Kidney (tissue), 14 donors: ENCODE measurements around the gene GUK1. TPM values are rescaled to one million over a fixed set of nuclear protein-coding genes. Genes with fewer than 3 reads are reported as not detected.

Source experiments
- DNase-seq, 5 donors: peaks; one replicate each; pipeline ENCODE4 v3.0.0-alpha.2; 2013 to 2020
- FAIRE-seq: peaks from 2 replicates; lab custom pipeline; 2012; peaks lifted over from hg19 to GRCh38; lab: Jason Lieb, UNC
- H3K27ac ChIP-seq, 2 donors: one replicate each; pipeline ENCODE4 v1.7.0; 2013; ENCODE audit warnings: low read depth in 2 of 2, low read length in 2 of 2, inconsistent platforms in 1 of 2
- H3K27me3 ChIP-seq: one replicate; pipeline ENCODE4 v1.7.1; 2013; ENCODE audit warnings: low read length, inconsistent platforms; ENCODE audit not compliant: control insufficient read depth, insufficient read depth
- H3K36me3 ChIP-seq, 3 donors: one replicate each; pipeline versions ENCODE4 v1.7.0 to v1.7.1; 2013; ENCODE audit warnings: low read length in 3 of 3, control low read depth in 1 of 3, inconsistent platforms in 1 of 3; ENCODE audit not compliant: insufficient read depth in 3 of 3, control insufficient read depth in 2 of 3
- H3K4me1 ChIP-seq, 3 donors: one replicate each; pipeline versions ENCODE4 v1.7.0 to v1.7.1; 2013; ENCODE audit warnings: low read length in 3 of 3, inconsistent platforms in 1 of 3, low read depth in 1 of 3; ENCODE audit not compliant: control insufficient read depth in 2 of 3, insufficient read depth in 2 of 3
- H3K4me3 ChIP-seq, 3 donors: one replicate each; pipeline versions ENCODE4 v1.7.0 to v1.8.1; 2013; ENCODE audit warnings: low read length in 3 of 3, control low read depth in 1 of 3, inconsistent platforms in 1 of 3
- H3K9ac ChIP-seq, 3 donors: one replicate each; pipeline versions ENCODE4 v1.7.0 to v1.7.1; 2013; ENCODE audit warnings: low read length in 3 of 3, control low read depth in 1 of 3, inconsistent platforms in 1 of 3
- H3K9me3 ChIP-seq, 3 donors: one replicate each; pipeline versions ENCODE4 v1.7.0 to v1.7.1; 2013; ENCODE audit warnings: low read length in 3 of 3, control low read depth in 1 of 3, inconsistent platforms in 1 of 3; ENCODE audit not compliant: control insufficient read depth in 2 of 3, insufficient read depth in 1 of 3
- CTCF ChIP-seq: IDR thresholded peaks from 3 replicates; pipeline ENCODE4 v1.5.1; 2012; ENCODE audit warnings: mild to moderate bottlenecking, moderate library complexity, borderline replicate concordance; ENCODE audit not compliant: insufficient read depth; ENCODE audit errors: extremely low read depth
- intact Hi-C: fragments of 100-400 bp; cut with DNase I; formaldehyde crosslinking; loops from one replicate; pipeline ENCODE4 v1.11.1; 2022
- polyA plus RNA-seq: library from polyadenylated mRNA; stranded (reverse); fragments of 350-450 nt; fragmentation: Illumina TruSeq; extraction: RNeasy Lipid Tissue Mini Kit (QIAGEN cat#74804); gene quantifications from one replicate; pipeline ENCODE4 v1.2.3, GENCODE V29; 2014; ENCODE audit warnings: low read depth, low replicate concordance; ENCODE audit not compliant: insufficient read depth
- total RNA-seq: library from RNA; stranded (reverse); fragmentation: NEBNext Ultra II Directional; extraction: Animal tissue kit (Norgen Biotek cat#: 25700); gene quantifications from one replicate; pipeline ENCODE4 v1.2.1, GENCODE V29; 2021
- donor health status: control.
- donor health status: control.
- donor health status: control.
- donor health status: control.
- donor health status: control.
- donor health status: DM: yes; HTN: yes; CAD: no.
- donor health status: Normal renal cell carcinoma (clear cell type).

GUK1 gene
- total and polyA plus RNA-seq, 2 donors from 2014 or later = 221 to 410 TPM

- Histone ChIP-seq H3K9ac (no peak overlapping the region), H3K4me3 (no peak overlapping the region), H3K36me3 (no peaks in the 10 kb centered on the region), H3K27ac (no peak overlapping the region), H3K9me3 (no peaks in the 10 kb centered on the region), H3K27me3 (peaks cover 7% of the 10 kb centered on the region), H3K4me1 (peaks cover 0 to 6% (median 0%) of the 10 kb centered on the region in 3 donors)
- TF ChIP-seq CTCF = no peak
- intact Hi-C loops = no loop called here
- FAIRE-seq (no peak), DNase-seq (peak in 2 of 5 donors; percentile 51 to 66)
These were observed 16.4 kb downstream of the GUK1 start for GRCh38 chr1:228156515-228156881.

GRCh38 chr1:228156941-228157728, 17.1 kb downstream of the GUK1 start:
- Histone ChIP-seq H3K36me3 (no peaks in the 10 kb centered on the region), H3K4me3 (no peak overlapping the region), H3K27me3 (peaks cover 7% of the 10 kb centered on the region), H3K4me1 (peaks cover 0 to 7% (median 0%) of the 10 kb centered on the region in 3 donors), H3K9me3 (no peaks in the 10 kb centered on the region), H3K27ac (no peak overlapping the region), H3K9ac (no peak overlapping the region)
- DNase-seq (peak in 2 of 5 donors; percentile 57 to 74), FAIRE-seq (no peak)
- TF ChIP-seq CTCF = no peak
- intact Hi-C loops = no loop called here

- Histone ChIP-seq H3K9ac (no peak overlapping the region), H3K4me3 (no peak overlapping the region), H3K27ac (no peak overlapping the region), H3K36me3 (no peaks in the 10 kb centered on the region), H3K9me3 (no peaks in the 10 kb centered on the region), H3K27me3 (peaks cover 7% of the 10 kb centered on the region), H3K4me1 (peaks cover 0 to 10% (median 0%) of the 10 kb centered on the region in 3 donors)
- no peak for TF ChIP-seq CTCF
- peak in 2 of 5 donors; percentile 63 to 73 for DNase-seq
- intact Hi-C loops = no loop called here
- FAIRE-seq = no peak
These were observed 17.6 kb downstream of the GUK1 start for GRCh38 chr1:228157729-228158126.
